K562 (cell line): ENCODE results near the gene SFMBT2. TPM values are rescaled to one million over a fixed set of nuclear protein-coding genes. Genes with fewer than 3 reads are reported as not detected.

Experiments used
- CBX1 ChIP-seq: sonication (generic); IDR thresholded peaks from 2 replicates; pipeline ENCODE4 v1.6.1; 2016; ENCODE audit warnings: antibody characterized with exemption, low read depth, mild to moderate bottlenecking
- DACH1 ChIP-seq: fragments of 450-650 bp; IDR thresholded peaks from 2 replicates; pipeline ENCODE4 v1.6.1; 2018; ENCODE audit not compliant: partially characterized antibody
- FOXA1 ChIP-seq: fragments of 450-650 bp; IDR thresholded peaks from 2 replicates; pipeline ENCODE4 v1.6.1; 2016; ENCODE audit warnings: mild to moderate bottlenecking, borderline replicate concordance
- NCOA4 ChIP-seq: fragments of 450-650 bp; IDR thresholded peaks from 2 replicates; pipeline ENCODE4 v1.6.1; 2018; ENCODE audit warnings: mild to moderate bottlenecking; ENCODE audit not compliant: partially characterized antibody
- NCOR1 ChIP-seq: fragments of 450-650 bp; IDR thresholded peaks from 2 replicates; pipeline ENCODE4 v1.6.1; 2016; ENCODE audit warnings: mild to moderate bottlenecking, moderate library complexity
- PCBP1 ChIP-seq: fragments of 200-400 bp; formaldehyde crosslinking; IDR thresholded peaks from 2 replicates; pipeline ENCODE4 v1.6.1; 2018; ENCODE audit warnings: mild to moderate bottlenecking, low read depth, low read length; ENCODE audit not compliant: poor library complexity, severe bottlenecking
- SNRNP70 ChIP-seq: fragments of 200-400 bp; formaldehyde crosslinking; optimal IDR thresholded peaks from 2 replicates; pipeline ENCODE3; 2017; ENCODE audit warnings: low read depth, low read length
- TCF7L2 ChIP-seq: fragments of 150-350 bp; IDR thresholded peaks from 2 replicates; pipeline ENCODE4 v1.6.1; 2016; ENCODE audit warnings: low read depth, mild to moderate bottlenecking, low read length, moderate library complexity
- THRAP3 ChIP-seq: fragments of 450-650 bp; IDR thresholded peaks from 2 replicates; pipeline ENCODE4 v1.6.1; 2016; ENCODE audit warnings: mild to moderate bottlenecking, inconsistent platforms, borderline replicate concordance
- ZBTB34 ChIP-seq: fragments of 250-450 bp; sonication (Bioruptor Pico); IDR thresholded peaks from 2 replicates; pipeline ENCODE4 v1.8.0; 2021; ENCODE audit warnings: mild to moderate bottlenecking, moderate library complexity
- ZNF592 ChIP-seq: fragments of 450-650 bp; IDR thresholded peaks from 2 replicates; pipeline ENCODE4 v1.6.1; 2017; ENCODE audit warnings: antibody characterized with exemption, mild to moderate bottlenecking
- polyA plus RNA-seq, 8 experiments: library from polyadenylated mRNA; depleted of rRNA in 4 of 8; stranded (reverse) in 5 of 8; unstranded in 3 of 8; fragments of >200 nt; fragmentation: Nextera tagmentation in 2 of 8; fragmentation: Illumina TruSeq in 1 of 8; extraction: Ambion mirVana in 2 of 8; extraction: Trizol in 1 of 8; gene quantifications; 2 replicates each; pipeline versions ENCODE4 v1.2.1 to v1.2.3, GENCODE V29; 2011 to 2014; ENCODE audit warnings: inconsistent platforms in 1 of 8, missing spikeins in 1 of 8
- total RNA-seq, 7 experiments: library from RNA; depleted of rRNA in 6 of 7; stranded (reverse); fragments of >200 nt in 6 of 7; fragmentation: Illumina TruSeq in 2 of 7; extraction: Trizol in 2 of 7; gene quantifications; 2 replicates each; pipeline versions ENCODE4 v1.2.1 to v1.2.3, GENCODE V29; 2011 to 2021; ENCODE audit warnings: low replicate concordance in 1 of 7

SFMBT2 gene
- total and polyA plus RNA-seq, 9 of the 15 experiments (the other 6 are each of a cell fraction or from before 2014, with no cell fraction given) = 1.2 to 13.6 (median 7.6) TPM

GRCh38 chr10:7327885-7328284, 82.9 kb downstream of the SFMBT2 start (continued):
- TF ChIP-seq ZNF592 = no peak
- no peak for TF ChIP-seq NCOR1
- TF ChIP-seq FOXA1 = no peak
- TF ChIP-seq PCBP1 = no peak
- no peak for TF ChIP-seq DACH1
- no peak for TF ChIP-seq SNRNP70
- no peak for TF ChIP-seq TCF7L2
- no peak for TF ChIP-seq ZBTB34 (CRISPR knock-in tag)
- no peak for TF ChIP-seq NCOA4
- no peak for TF ChIP-seq THRAP3
- no peak for TF ChIP-seq CBX1
